GM19025 (cell line): ENCODE data around the gene ZCWPW1.

Experiments
- ATAC-seq: cut with Tn5 transposase; IDR thresholded peaks from one replicate; pipeline ENCODE4 v1.9.1; 2021; ENCODE audit warnings: mild to moderate bottlenecking, low read depth, moderate library complexity; ENCODE audit not compliant: unreplicated experiment

ZCWPW1 gene

GRCh38 chr7:100433592-100434296 is 5.2 kb upstream of the ZCWPW1 start:
- ATAC-seq, result no peak

- ATAC-seq, result no peak
Measured at GRCh38 chr7:100433276-100433591, 4.7 kb upstream of the ZCWPW1 start.

GRCh38 chr7:100432621-100433275 is 4.2 kb upstream of the ZCWPW1 start:
- ATAC-seq, result no peak

GRCh38 chr7:100432053-100432452 is 3.5 kb upstream of the ZCWPW1 start:
- ATAC-seq, result no peak

GRCh38 chr7:100431286-100431735 is 2.8 kb upstream of the ZCWPW1 start:
- ATAC-seq, result no peak

GRCh38 chr7:100430493-100431285 is 2.2 kb upstream of the ZCWPW1 start:
- ATAC-seq, result no peak

- peak; percentile 29 for ATAC-seq
Measured at GRCh38 chr7:100429637-100430492, 1.4 kb upstream of the ZCWPW1 start, which contains the start of gene MEPCE. MEPCE (plus strand) TSS chr7:100429831; CDS start chr7:100430019, 188 bp downstream.

- peak; percentile 38 for ATAC-seq
Measured at GRCh38 chr7:100428967-100429636, 599 bp upstream of the ZCWPW1 start.

- no peak for ATAC-seq
Measured at GRCh38 chr7:100427762-100428198, 723 bp downstream of the ZCWPW1 start.

GRCh38 chr7:100426516-100426915 is 2.0 kb downstream of the ZCWPW1 start:
- ATAC-seq, result no peak

GRCh38 chr7:100425347-100425746 is 3.2 kb downstream of the ZCWPW1 start:
- no peak for ATAC-seq

GRCh38 chr7:100423315-100423714 is 5.2 kb downstream of the ZCWPW1 start:
- ATAC-seq, result no peak

- no peak for ATAC-seq
Measured at GRCh38 chr7:100419660-100420226, 8.8 kb downstream of the ZCWPW1 start.

GRCh38 chr7:100418930-100419659 is 9.4 kb downstream of the ZCWPW1 start:
- no peak for ATAC-seq

- no peak for ATAC-seq
Measured at GRCh38 chr7:100415448-100415847, 13.1 kb downstream of the ZCWPW1 start.

- no peak for ATAC-seq
Measured at GRCh38 chr7:100413889-100414288, 14.6 kb downstream of the ZCWPW1 start.

GRCh38 chr7:100413346-100413745 is 15.2 kb downstream of the ZCWPW1 start:
- no peak for ATAC-seq

- ATAC-seq, result no peak
Measured at GRCh38 chr7:100411101-100411500, 17.4 kb downstream of the ZCWPW1 start.
